GM20431 (cell line): ENCODE results near the gene KAZN.
"Not testable (repeated sequence)": the region's sequence is repeated elsewhere in the genome, so short reads cannot be mapped to it uniquely, and the experiment has no call there.

Experiments used
- in situ Hi-C: fragments of 300-500 bp; cut with MseI, MboI; formaldehyde crosslinking; loops from one replicate; pipeline ENCODE4 v1.15.0; 2020; ENCODE audit warnings: low sequenced_read_pairs; ENCODE audit not compliant: unreplicated experiment

Gene KAZN

DNA sequence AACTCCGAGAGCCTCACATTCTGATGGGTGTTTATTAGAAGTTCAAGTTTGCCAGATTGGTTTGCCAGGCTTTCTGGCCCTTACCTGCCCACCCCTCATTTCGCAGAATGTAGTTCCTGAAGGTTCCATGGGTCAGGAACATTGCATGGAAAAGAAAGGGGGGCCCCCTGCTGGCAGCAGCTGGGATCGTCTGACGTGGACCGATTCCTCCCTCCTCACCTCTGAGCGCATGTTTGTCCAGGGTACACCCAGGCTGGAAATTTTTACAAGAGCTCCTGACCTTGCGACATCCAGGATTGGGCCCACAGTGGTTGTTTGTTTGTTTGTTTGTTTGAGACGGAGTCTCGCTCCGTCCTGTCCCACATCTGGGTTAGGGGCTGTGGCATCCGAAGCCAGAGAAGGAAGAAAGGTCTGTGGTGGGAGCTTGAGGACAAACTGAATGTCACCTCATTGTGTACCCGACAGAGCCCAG lies 429.1 kb downstream of the KAZN start:
- in situ Hi-C loops, result no loop called here

DNA sequence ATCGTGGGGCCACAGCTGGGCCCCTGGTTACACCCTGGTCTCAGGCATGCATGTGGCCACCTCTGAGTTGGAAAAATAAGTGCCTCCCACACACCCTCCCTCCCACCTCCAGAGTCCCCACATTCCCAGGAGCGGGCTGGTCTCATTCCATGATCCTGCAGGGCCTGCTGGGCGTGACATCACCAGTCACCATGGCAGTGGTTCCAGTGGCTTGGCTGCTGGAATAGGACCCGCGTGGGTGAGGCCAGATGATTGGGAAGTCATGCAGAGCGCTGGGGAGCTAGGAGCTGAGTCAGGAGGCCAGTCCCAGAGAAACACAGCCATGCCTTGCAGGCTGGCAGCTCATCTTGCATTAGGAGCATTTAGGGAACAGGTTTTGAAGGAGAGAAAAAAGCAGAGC lies 429.6 kb downstream of the KAZN start:
- in situ Hi-C loops, result no loop called here

DNA sequence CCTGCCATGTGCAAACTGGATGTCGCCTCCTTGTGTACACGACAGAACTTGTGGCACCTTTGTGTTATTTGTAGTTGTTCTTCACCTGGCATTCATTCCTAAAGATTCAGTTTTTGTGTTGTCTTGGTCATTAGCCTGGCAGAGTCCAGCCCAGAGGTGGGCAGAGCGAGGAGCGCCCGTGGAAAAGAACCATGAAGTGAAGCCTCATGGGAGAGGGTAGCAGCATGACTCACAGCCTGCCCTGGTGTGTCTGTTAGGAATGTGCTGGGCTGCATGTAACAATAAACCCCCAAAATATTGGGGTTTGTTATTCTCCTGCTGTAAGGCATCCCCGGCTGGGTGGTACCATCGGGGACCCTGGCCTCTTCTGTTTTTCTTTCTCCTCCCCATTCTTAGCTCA lies 430.1 kb downstream of the KAZN start:
- in situ Hi-C loops, result no loop called here

DNA sequence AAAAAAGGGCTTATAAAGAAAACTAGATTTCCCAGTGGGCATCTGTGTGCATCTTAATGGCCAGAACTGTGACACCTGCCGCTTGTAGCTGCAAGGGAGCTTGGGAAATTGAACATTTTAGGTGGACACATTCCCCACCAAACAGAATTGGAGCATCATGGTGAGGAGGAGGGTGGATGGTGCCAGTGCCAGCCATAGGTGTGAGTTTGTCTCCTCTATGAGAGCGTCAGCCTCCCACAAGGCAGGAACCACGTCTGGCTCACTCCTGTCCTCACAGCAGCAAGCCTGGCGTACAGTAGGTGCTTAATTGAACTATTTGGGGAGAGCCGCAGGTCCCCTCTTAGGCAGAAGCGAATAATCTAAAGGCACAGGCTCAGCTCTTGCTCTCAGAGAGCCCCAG lies 430.6 kb downstream of the KAZN start:
- in situ Hi-C loops, result no loop called here

DNA sequence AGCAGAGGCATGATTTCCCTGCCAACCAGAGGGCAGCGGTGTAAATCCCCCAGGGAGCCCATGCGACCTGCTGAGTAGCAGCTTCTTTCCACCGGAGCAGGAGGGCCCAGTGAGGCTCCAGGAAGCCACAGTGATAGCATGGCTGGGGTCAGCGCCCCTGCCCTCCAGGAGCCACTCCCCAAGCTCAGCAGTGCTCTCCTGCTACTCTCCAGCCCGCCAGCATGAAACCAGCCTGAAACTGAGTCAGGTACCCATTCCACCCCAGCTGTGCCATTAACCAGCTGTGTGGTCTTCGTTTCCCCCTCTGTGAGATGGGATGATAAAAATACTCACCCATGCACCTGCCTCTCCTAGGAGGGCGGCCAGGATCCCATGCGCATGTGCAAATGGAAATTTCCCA lies 431.3 kb downstream of the KAZN start:
- in situ Hi-C loops, result no loop called here

DNA sequence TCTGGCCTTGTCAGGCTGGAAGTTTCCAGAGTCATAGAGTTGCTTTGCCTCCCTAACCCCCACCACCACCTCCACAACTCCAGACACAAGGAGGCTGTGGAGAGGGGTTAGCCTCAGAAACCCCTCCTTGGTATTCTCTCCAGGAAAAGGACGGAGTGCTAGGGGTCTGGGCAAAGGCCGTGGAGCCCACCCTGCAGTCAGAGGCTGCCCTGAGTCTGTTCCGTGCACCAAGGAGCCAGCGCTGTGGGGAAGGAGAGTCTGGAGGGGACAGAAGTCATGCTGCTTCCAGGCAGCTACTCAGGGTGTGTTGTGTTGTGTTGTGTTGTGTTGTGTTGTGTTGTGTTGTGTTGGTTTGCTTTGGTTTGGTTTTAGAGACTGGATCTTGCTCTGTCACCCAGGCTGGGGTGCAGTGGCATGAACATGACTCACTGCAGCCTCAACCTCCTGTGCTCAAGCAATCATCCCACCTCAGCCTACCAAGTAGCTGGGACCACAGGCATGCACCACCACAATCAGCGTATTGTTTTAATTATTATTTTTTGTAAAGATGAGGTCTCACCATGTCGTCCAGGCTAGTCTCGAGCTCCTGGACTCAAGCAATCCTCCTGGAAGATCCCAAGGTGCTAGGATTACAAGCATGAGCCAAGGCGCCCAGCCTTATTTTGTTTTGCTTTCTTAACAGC lies 432.9 kb downstream of the KAZN start:
- in situ Hi-C loops, result no loop called here

DNA sequence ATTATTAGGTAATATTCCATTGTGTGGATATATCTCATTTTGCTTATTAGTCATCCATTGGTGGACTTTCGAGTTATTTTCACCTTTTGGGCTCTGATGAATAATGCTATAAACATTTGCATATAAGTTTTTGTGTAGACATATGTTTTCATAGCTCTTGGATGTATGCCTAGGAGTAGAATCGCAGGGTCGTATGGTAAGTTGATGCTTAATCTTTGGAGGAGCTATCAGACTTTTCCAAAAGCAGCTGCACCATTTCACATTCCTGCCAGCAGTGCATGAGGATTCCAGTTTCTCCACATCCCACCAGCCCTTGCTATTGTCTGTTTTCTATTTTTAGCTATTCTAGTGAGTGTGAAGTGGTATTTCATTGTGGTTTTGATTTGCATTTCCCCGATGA lies 434.8 kb downstream of the KAZN start:
- in situ Hi-C loops, result no loop called here

DNA sequence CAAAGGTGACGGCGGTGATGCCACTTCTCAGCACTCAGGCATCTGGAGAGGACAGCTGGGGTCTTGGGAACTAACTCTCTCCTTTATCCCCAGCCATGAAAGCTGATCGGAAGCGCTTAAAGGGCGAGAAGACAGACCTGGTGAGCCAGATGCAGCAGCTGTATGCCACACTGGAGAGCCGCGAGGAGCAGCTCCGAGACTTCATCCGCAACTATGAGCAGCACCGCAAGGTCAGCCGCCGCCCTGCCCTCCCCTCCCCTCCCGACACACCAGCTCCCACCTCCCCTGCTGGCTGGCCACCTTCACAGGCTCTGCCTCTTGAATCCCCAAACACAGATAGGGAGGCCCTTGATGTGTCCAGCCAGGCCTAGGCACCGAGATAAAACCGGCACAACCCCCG lies 436.2 kb downstream of the KAZN start:
- in situ Hi-C loops, result no loop called here

DNA sequence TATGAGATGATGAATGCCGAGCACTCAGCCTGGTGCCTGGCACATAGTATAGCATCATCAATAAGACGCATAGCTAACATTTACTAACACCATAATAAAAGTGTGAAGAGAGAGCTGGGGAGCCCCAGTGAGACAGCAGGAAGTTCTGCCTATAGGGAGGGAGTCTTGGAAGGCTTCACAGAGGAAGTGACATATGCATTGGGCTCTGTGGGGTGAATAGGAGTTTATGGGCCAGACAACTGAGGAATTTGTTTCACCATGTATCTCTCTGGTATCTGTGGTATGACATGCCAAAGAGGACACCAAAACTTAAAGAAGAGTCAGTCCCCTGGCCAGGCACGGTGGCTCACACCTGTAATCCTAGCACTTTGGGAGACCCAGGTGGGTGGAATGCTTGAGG lies 436.8 kb downstream of the KAZN start:
- in situ Hi-C loops, result no loop called here

DNA sequence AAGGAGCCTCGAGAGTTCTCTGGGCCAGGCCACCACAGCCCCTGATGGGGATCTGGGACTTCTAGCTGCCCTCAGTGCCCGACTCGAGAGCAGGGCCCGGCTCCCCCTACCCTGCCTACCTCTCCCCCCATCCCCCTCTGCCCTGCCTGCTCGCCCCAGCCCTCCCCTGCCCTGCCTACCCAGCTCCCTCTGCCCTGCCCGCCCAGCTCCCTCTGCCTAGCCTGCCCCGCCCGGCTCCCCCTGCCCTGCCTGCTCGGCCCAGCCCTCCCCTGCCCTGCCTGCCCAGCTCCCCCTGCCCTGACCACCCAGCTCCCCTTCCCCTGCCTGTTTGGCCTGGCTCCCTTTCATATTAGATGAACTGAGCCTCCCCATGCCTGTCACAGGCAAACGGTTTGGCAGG lies 437.6 kb downstream of the KAZN start:
- in situ Hi-C loops, result no loop called here

DNA sequence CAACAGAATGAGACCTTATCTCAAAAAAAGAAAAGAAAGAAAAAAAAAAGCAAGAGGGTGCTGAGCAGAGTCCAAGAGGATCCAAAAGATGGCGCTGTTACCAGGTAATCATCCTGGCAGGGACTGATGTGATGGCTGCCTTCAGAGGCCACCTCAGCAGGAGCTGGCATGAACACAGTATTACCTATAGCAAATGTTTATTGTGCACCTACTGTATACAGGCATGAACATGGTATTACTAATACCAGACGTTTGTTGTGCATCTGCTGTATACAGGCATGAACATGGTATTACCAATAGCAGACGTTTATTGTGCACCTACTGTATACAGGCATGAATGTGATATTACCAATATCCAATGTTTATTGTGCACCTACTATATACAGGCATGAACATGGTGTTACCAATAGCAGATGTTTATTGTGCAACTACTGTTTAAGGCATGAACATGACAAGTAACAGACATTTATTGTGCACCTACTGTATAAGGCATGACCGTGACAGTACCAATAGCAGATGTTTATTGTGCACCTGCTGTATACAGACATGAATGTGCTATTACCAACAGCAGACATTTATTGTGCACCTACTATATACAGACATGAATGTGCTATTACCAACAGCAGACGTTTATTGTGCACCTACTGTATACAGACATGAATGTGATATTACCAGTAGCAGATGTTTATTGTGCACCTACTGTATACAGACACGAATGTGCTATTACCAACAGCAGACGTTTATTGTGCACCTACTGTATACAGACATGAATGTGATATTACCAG lies 439.9 kb downstream of the KAZN start:
- in situ Hi-C loops, result no loop called here

DNA sequence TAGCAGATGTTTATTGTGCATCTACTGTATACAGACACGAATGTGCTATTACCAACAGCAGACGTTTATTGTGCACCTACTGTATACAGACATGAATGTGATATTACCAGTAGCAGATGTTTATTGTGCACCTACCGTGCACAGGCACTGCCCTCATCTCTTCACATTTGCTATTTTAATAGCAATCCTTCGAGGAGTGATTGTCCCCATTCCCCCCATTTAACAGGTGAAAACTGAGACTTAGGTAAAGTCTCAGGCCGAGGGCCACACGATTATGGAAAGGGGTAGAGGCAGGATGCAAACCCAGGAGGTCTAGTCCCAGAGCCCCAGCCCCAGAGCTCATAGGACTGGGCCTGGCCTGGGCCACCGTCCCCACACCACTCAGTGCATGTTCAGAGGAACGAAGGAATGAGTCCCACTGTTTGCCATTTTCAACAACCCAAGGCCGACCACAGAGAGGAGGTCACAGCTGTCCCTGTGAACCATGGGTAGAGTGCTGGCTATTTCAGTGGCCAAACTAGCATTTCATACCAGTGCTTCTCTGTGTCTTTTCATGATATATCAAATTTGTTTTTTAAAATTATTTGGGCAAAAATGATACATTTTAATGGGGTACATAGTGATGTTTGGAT lies 440.6 kb downstream of the KAZN start:
- in situ Hi-C loops, result no loop called here

DNA sequence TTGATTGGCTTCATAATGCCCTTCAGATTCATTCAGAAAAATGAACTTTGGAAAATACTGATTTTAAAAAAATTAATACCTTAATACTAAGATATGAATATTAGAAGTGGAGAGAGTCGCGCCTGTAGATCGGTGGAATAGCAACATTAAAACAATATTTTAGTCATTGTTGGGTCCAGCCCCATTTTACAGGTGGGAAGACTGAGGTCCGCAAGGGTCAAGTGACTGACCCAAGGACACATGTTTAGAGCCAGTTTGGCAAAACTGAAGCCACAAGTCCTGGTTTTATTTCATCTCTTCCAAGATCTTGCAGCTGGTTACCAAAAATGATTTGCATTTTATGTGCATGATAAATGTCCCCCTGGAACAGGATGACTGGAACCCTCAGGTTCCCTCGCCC lies 441.4 kb downstream of the KAZN start:
- in situ Hi-C loops, result no loop called here

DNA sequence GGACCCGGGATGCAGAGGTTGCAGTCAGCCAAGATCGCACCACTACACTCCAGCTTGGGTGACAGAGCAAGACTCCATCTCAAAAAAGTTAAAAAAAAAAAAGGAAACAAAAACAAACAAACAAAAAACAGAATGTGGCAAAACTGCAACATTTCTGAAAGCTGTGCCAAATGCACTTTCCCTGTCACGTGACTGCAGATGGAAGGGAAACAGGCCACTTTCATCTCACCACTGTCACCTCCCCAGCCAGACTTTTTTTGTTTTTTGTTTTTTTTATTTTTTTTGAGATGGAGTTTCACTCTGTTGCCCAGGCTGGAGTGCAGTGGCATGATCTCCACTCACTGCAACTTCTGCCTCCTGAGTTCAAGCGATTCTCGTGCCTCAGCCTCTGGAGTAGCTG lies 442.2 kb downstream of the KAZN start:
- in situ Hi-C loops, result not testable (repeated sequence)

DNA sequence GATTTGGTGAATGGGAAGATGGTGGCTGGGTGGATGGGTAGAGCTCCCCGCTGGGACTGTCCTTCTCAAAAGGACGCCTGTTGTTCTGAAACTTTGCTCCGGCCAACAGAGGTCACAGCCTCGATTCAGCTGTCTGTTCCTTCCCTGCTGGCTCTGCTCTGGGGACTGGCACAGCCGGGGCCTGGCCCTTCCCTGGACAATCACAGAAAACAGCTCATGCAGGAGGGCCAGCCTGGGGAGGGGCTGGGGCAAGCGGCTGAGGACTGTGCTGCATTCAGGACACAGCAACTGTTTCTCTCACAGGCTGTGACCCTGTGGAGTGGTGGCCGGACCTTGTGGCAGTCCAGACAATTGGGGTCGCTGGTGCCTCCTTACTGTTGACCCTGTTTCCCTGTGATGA lies 444.4 kb downstream of the KAZN start:
- in situ Hi-C loops, result no loop called here

DNA sequence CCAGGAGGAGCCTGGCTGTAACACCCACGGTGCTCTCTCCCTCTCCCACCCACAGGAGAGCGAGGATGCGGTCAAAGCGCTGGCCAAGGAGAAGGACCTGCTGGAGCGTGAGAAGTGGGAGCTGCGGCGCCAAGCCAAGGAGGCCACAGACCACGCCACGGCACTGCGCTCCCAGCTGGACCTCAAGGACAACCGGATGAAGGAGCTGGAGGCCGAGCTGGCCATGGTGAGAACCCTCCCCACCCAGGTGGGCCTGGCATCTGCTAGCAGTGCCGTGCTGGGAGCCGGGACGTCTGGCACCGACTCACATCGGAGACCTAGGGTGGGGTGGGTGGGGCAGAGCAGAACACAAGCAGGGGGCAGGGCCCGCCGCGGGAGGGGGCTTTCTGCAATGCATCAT lies 445.4 kb downstream of the KAZN start:
- in situ Hi-C loops, result no loop called here

DNA sequence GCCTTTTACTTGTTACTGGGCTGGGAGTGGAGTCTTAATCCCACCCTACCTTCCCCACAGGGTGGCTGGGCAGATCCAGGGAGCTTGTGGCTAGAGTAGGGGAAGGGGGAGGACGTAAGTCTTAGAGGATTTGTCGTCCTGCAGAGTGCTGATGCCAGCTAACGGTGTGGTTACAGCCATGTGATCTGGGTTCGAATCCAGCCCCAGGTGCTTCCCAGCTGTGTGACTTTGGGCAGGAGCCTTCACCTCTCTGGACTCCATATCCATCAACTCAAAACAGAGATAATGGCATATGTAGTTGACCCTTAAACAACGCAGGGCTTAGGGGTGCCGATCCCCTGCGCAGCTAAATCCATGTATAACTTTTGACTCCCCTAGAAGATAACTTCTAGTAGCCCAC lies 446.6 kb downstream of the KAZN start:
- in situ Hi-C loops, result no loop called here

DNA sequence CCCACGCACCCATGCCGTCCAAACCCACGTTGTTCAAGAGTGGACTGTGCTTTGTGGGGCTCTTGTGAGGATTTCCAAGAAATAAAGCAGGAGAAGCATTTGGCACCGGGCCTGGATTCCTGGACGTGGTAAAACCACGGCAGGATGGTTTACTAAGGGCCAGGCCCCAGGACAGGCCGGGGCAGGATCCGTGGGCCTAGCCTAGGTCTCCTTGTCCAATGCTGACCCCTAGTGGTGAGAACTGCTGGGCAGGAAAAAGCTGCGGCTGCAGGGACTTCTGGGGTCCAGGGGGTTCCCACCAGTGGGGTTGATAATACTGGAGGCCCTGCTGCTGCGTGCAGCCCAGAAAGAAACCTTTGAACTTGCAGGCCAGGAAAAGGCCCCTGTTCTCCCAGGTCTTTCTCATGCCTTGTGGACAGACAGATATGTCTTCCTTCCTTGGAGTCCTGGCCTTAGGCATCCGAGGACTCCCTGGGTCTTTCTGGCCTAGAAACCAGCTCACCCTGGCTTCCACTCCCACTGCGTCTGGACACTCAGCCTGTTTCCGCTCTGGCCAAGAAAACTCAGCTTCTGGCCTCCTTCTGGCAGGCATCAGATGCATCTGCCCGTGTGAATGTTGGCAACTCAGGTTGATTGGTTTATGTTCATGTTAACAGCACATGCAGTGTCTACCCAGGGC lies 448.1 kb downstream of the KAZN start:
- in situ Hi-C loops, result no loop called here

DNA sequence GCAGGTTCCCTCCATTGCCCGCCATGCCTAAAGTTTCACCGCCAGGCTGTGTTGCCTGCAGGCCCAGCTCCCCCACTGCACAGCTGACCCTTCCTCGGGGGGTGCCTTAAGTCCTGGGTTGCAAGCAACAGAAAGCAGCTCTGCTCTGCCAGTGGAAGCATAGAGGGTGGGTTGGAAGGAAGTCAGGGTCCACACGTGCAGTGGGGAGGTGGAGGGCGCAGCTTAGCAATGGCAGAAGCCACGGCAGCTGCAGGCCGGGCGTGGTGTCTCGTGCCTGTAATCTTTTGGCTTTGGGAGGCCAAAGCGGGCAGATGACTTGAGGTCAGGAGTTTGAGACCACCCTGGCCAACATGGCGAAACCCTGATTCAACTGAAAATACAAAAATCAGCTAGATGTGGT lies 448.8 kb downstream of the KAZN start:
- in situ Hi-C loops, result no loop called here

DNA sequence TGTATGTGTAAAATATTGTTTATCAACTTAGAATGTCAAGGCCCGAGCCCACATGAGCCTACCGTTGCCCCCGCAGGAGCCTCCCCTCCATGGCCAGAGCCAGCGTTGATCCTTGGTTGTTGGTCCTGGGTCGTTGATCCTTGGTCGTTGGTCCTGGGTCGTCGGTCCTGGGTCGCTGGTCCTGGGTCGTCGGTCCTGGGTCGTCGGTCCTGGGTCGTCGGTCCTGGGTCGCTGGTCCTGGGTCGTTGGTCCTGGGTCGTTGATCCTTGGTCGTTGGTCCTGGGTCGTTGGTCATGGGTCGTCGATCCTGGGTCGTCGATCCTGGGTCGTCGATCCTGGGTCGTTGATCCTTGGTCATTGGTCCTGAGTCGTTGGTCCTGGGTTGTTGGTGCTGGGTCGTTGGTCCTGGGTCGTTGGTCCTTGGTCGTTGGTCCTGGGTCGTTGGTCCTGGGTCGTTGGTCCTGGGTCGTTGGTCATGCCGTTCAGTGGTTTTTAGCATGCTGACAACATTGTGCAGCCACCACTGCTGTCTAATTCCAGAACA lies 450.0 kb downstream of the KAZN start:
- in situ Hi-C loops, result no loop called here

DNA sequence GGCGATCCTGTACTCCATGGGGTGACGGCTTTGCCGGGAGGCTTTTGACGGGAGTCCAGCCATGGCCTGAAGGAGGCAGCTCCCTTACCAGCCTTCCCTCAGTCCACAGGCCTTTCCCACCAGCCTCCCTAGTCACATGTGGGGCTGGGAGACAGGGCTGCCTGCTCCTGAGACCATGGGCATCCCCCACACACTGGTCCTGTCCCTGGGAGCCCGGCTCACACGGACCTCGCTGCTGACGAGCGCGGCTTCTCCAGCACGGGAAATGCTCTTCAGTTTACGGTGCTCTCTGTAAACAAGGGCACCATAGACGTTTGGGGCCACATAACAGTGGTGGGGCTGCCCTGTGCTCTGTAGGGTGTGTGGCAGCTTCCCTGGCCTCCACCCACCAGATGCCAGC lies 450.6 kb downstream of the KAZN start:
- in situ Hi-C loops, result no loop called here
